HepG2 (cell line): ENCODE measurements around the gene UNG. TPM values are rescaled to one million over a fixed set of nuclear protein-coding genes. Genes with fewer than 3 reads are reported as not detected.

Source experiments
- FOXK1 ChIP-seq: sonication (generic); formaldehyde crosslinking; IDR thresholded peaks from 2 replicates; pipeline ENCODE4 v1.4.0; 2020; ENCODE audit warnings: low read depth, missing genetic modification reagents, borderline replicate concordance
- HDAC1 ChIP-seq: sonication (generic); formaldehyde crosslinking; IDR thresholded peaks from 2 replicates; pipeline ENCODE4 v1.5.1; 2020; ENCODE audit warnings: mild to moderate bottlenecking, missing genetic modification reagents
- HNF4G ChIP-seq, 2 experiments: sonication (generic) in 1 of 2; formaldehyde crosslinking in 1 of 2; IDR thresholded peaks; 2 replicates each; pipeline versions ENCODE4 v1.4.0 to v1.6.1; 2011 to 2020; ENCODE audit warnings: borderline replicate concordance in 2 of 2, low read depth in 2 of 2, mild to moderate bottlenecking in 2 of 2, low read length in 1 of 2, missing genetic modification reagents in 1 of 2, moderate library complexity in 1 of 2
- IRF2 ChIP-seq: IDR thresholded peaks from 2 replicates; pipeline ENCODE4 v1.6.1; 2018; ENCODE audit warnings: missing genetic modification reagents, missing compliant biosample characterization
- KDM2A ChIP-seq: sonication (generic); formaldehyde crosslinking; IDR thresholded peaks from 2 replicates; pipeline ENCODE4 v1.4.0; 2020; ENCODE audit warnings: low read depth, missing genetic modification reagents, borderline replicate concordance
- RARA ChIP-seq: IDR thresholded peaks from 2 replicates; pipeline ENCODE4 v1.6.1; 2016; ENCODE audit warnings: missing genetic modification reagents, missing compliant biosample characterization
- SOX13 ChIP-seq, 3 experiments: fragments of 450-650 bp in 1 of 3; sonication (generic) in 1 of 3; formaldehyde crosslinking in 1 of 3; IDR thresholded peaks in 2 of 3; conservative IDR thresholded peaks in 1 of 3; 2 replicates each; pipeline versions ENCODE4 v1.5.0 to v1.6.1; 2016 to 2020; ENCODE audit warnings: antibody characterized with exemption in 1 of 3, mild to moderate bottlenecking in 1 of 3, missing compliant biosample characterization in 1 of 3, missing genetic modification reagents in 1 of 3, moderate library complexity in 1 of 3
- SOX5 ChIP-seq: IDR thresholded peaks from 2 replicates; pipeline ENCODE4 v1.6.1; 2016; ENCODE audit warnings: borderline replicate concordance
- SP5 ChIP-seq: IDR thresholded peaks from 2 replicates; pipeline ENCODE4 v1.6.1; 2016; ENCODE audit warnings: low read depth, borderline replicate concordance
- THAP11 ChIP-seq: IDR thresholded peaks from 2 replicates; pipeline ENCODE4 v1.6.1; 2016; ENCODE audit warnings: missing biosample characterization, missing genetic modification reagents
- YEATS2 ChIP-seq: sonication (generic); formaldehyde crosslinking; IDR thresholded peaks from 2 replicates; pipeline ENCODE4 v1.4.0; 2020; ENCODE audit warnings: missing genetic modification reagents, borderline replicate concordance
- polyA plus RNA-seq, 8 experiments: library from polyadenylated mRNA; depleted of rRNA in 3 of 8; stranded (reverse) in 7 of 8; unstranded in 1 of 8; fragments of >200 nt; fragmentation: Illumina TruSeq in 4 of 8; extraction: Trizol in 4 of 8; gene quantifications; 2 replicates each; pipeline versions ENCODE4 v1.2.1 to v1.2.3, GENCODE V29; 2011 to 2016; ENCODE audit warnings: low read depth in 4 of 8, missing spikeins in 1 of 8, mixed read lengths in 1 of 8; ENCODE audit not compliant: insufficient read depth in 1 of 8
- total RNA-seq, 5 experiments: library from RNA; depleted of rRNA; stranded (reverse); fragments of >200 nt; fragmentation: Illumina TruSeq; extraction: Trizol; gene quantifications; 2 replicates each; pipeline ENCODE4 v1.2.3, GENCODE V29; 2016; ENCODE audit warnings: low read depth in 1 of 5
- TF ChIP-seq, protein P1 (sequence below): sonication (generic); formaldehyde crosslinking; IDR thresholded peaks from 2 replicates; pipeline ENCODE4 v1.5.1; 2020; ENCODE audit warnings: mild to moderate bottlenecking, missing genetic modification reagents, borderline replicate concordance
- TF ChIP-seq, protein P2 (sequence below): sonication (generic); formaldehyde crosslinking; IDR thresholded peaks from 2 replicates; pipeline ENCODE4 v1.4.0; 2020; ENCODE audit warnings: missing genetic modification reagents
- TF ChIP-seq, protein P3 (sequence below): sonication (generic); formaldehyde crosslinking; IDR thresholded peaks from 2 replicates; pipeline ENCODE4 v1.4.0; 2020; ENCODE audit warnings: mild to moderate bottlenecking, missing genetic modification reagents
- TF ChIP-seq, protein P4 (sequence below): sonication (generic); formaldehyde crosslinking; conservative IDR thresholded peaks from 2 replicates; pipeline ENCODE4 v1.4.0; 2020; ENCODE audit warnings: mild to moderate bottlenecking, missing genetic modification reagents, moderate library complexity

Gene UNG
- total and polyA plus RNA-seq, 2 of the 13 experiments (the other 11 are each of a cell fraction or from before 2014, with no cell fraction given) = 23.3 to 114 TPM

DNA sequence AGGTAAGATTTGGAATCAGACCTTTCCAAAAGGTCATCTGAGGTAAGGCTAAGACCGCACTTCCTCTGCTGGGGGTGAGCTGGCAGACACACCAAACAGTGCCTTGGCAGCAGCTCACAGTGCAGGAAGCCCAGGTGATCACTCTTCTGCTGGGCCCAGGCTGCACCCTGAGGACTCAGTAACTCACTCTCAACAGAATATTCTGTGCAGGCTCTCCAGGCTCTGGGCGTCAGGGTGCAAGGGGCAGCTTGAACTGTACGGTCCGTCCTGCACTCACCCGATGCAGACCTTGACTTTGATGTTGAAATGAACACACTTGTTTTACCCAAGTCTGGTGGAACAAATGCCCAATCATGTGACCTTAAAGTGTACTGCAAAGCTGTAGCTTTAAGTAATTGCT lies 10.1 kb upstream of the UNG start (continued):
- TF ChIP-seq YEATS2 = no peak; the same call in 1 of the 2 replicates
- TF ChIP-seq IRF2 = 0 out of 2 replicates have a peak, but pooled peaks have one; percentile 25
- TF ChIP-seq THAP11 (CRISPR knock-in tag) = 0 out of 2 replicates have a peak, but pooled peaks have one; percentile 12
- 0 out of 2 replicates have a peak, but pooled peaks have one; percentile 14 for TF ChIP-seq SP5 (CRISPR knock-in tag)
- peak; percentile 69; the same call in 1 of the 2 replicates for TF ChIP-seq SOX5 (CRISPR knock-in tag)
- TF ChIP-seq, protein P1, sequence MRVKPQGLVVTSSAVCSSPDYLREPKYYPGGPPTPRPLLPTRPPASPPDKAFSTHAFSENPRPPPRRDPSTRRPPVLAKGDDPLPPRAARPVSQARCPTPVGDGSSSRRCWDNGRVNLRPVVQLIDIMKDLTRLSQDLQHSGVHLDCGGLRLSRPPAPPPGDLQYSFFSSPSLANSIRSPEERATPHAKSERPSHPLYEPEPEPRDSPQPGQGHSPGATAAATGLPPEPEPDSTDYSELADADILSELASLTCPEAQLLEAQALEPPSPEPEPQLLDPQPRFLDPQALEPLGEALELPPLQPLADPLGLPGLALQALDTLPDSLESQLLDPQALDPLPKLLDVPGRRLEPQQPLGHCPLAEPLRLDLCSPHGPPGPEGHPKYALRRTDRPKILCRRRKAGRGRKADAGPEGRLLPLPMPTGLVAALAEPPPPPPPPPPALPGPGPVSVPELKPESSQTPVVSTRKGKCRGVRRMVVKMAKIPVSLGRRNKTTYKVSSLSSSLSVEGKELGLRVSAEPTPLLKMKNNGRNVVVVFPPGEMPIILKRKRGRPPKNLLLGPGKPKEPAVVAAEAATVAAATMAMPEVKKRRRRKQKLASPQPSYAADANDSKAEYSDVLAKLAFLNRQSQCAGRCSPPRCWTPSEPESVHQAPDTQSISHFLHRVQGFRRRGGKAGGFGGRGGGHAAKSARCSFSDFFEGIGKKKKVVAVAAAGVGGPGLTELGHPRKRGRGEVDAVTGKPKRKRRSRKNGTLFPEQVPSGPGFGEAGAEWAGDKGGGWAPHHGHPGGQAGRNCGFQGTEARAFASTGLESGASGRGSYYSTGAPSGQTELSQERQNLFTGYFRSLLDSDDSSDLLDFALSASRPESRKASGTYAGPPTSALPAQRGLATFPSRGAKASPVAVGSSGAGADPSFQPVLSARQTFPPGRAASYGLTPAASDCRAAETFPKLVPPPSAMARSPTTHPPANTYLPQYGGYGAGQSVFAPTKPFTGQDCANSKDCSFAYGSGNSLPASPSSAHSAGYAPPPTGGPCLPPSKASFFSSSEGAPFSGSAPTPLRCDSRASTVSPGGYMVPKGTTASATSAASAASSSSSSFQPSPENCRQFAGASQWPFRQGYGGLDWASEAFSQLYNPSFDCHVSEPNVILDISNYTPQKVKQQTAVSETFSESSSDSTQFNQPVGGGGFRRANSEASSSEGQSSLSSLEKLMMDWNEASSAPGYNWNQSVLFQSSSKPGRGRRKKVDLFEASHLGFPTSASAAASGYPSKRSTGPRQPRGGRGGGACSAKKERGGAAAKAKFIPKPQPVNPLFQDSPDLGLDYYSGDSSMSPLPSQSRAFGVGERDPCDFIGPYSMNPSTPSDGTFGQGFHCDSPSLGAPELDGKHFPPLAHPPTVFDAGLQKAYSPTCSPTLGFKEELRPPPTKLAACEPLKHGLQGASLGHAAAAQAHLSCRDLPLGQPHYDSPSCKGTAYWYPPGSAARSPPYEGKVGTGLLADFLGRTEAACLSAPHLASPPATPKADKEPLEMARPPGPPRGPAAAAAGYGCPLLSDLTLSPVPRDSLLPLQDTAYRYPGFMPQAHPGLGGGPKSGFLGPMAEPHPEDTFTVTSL = 0 out of 2 replicates have a peak, but pooled peaks have one; percentile 33
- TF ChIP-seq, protein P2, sequence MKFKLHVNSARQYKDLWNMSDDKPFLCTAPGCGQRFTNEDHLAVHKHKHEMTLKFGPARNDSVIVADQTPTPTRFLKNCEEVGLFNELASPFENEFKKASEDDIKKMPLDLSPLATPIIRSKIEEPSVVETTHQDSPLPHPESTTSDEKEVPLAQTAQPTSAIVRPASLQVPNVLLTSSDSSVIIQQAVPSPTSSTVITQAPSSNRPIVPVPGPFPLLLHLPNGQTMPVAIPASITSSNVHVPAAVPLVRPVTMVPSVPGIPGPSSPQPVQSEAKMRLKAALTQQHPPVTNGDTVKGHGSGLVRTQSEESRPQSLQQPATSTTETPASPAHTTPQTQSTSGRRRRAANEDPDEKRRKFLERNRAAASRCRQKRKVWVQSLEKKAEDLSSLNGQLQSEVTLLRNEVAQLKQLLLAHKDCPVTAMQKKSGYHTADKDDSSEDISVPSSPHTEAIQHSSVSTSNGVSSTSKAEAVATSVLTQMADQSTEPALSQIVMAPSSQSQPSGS (CRISPR knock-in tag) = 0 out of 2 replicates have a peak, but pooled peaks have one; percentile 21
- TF ChIP-seq, protein P3, sequence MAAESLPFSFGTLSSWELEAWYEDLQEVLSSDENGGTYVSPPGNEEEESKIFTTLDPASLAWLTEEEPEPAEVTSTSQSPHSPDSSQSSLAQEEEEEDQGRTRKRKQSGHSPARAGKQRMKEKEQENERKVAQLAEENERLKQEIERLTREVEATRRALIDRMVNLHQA (CRISPR knock-in tag) = no peak
- peak; percentile 44; the same call in 1 of the 2 replicates for TF ChIP-seq FOXK1 (CRISPR knock-in tag)
- peak; percentile 70 for TF ChIP-seq KDM2A (CRISPR knock-in tag)
- no peak for TF ChIP-seq SOX13 (IDR thresholded peaks at IDR 0.05)
- TF ChIP-seq SOX13 (CRISPR knock-in tag; conservative IDR thresholded peaks at IDR 0.05 in 1 of 2, IDR thresholded peaks at IDR 0.05 in 1 of 2) = peak in 1 of 2 experiments; percentile 56; a peak in 1 of 4 replicates
- TF ChIP-seq, protein P4, sequence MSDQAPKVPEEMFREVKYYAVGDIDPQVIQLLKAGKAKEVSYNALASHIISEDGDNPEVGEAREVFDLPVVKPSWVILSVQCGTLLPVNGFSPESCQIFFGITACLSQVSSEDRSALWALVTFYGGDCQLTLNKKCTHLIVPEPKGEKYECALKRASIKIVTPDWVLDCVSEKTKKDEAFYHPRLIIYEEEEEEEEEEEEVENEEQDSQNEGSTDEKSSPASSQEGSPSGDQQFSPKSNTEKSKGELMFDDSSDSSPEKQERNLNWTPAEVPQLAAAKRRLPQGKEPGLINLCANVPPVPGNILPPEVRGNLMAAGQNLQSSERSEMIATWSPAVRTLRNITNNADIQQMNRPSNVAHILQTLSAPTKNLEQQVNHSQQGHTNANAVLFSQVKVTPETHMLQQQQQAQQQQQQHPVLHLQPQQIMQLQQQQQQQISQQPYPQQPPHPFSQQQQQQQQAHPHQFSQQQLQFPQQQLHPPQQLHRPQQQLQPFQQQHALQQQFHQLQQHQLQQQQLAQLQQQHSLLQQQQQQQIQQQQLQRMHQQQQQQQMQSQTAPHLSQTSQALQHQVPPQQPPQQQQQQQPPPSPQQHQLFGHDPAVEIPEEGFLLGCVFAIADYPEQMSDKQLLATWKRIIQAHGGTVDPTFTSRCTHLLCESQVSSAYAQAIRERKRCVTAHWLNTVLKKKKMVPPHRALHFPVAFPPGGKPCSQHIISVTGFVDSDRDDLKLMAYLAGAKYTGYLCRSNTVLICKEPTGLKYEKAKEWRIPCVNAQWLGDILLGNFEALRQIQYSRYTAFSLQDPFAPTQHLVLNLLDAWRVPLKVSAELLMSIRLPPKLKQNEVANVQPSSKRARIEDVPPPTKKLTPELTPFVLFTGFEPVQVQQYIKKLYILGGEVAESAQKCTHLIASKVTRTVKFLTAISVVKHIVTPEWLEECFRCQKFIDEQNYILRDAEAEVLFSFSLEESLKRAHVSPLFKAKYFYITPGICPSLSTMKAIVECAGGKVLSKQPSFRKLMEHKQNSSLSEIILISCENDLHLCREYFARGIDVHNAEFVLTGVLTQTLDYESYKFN = peak; percentile 63
- TF ChIP-seq RARA (CRISPR knock-in tag) = peak; percentile 87
- peak; percentile 49; the same call in 1 of the 2 replicates for TF ChIP-seq HNF4G (IDR thresholded peaks at IDR 0.05; ENCODE audit: borderline replicate concordance, low read depth, low read length)
- TF ChIP-seq HNF4G (CRISPR knock-in tag; IDR thresholded peaks at IDR 0.05; ENCODE audit: borderline replicate concordance, low read depth) = no peak
- TF ChIP-seq HDAC1 = peak; percentile 54; the same call in 1 of the 2 replicates
